ENCODE data around the gene SCAI. TPM values are rescaled to one million over a fixed set of nuclear protein-coding genes. Genes with fewer than 3 reads are reported as not detected.
"Not testable (repeated sequence)": the region's sequence is repeated elsewhere in the genome, so short reads cannot be mapped to it uniquely, and the experiment has no call there.

The SCAI gene
- total RNA-seq, 2 donors from 2014 or later: 7.2 to 10.5 TPM

GRCh38 chr9:125024917-125025316 is 118.4 kb downstream of the SCAI start:
- Mint-ChIP-seq H3K4me3 (no peak overlapping the region), H3K27me3 (no peaks in the 10 kb centered on the region), H3K4me1 (peaks cover 4% of the 10 kb centered on the region), H3K36me3 (ENCODE audit: low read depth) (peaks cover 7% of the 10 kb centered on the region), H3K27ac (no peak overlapping the region)
- no peak for DNase-seq
- ATAC-seq: no peak
- H3K9me3 ChIP-seq (ENCODE audit: control insufficient read depth, low read length, poor library complexity, severe bottlenecking): no peaks in the 10 kb centered on the region

GRCh38 chr9:125021069-125021468 is 122.3 kb downstream of the SCAI start:
- DNase-seq (no peak), ATAC-seq (no peak)
- no peak overlapping the region for H3K4me3 Mint-ChIP-seq
- H3K4me1 Mint-ChIP-seq: peaks cover 2% of the 10 kb centered on the region
- H3K27me3 Mint-ChIP-seq: no peaks in the 10 kb centered on the region
- no peaks in the 10 kb centered on the region for H3K9me3 ChIP-seq (ENCODE audit: control insufficient read depth, low read length, poor library complexity, severe bottlenecking)
- peaks cover 5% of the 10 kb centered on the region for H3K36me3 Mint-ChIP-seq (ENCODE audit: low read depth)
- H3K27ac Mint-ChIP-seq: no peak overlapping the region

- not testable (repeated sequence) for ATAC-seq; H3K27me3 Mint-ChIP-seq; H3K4me1 Mint-ChIP-seq; H3K36me3 Mint-ChIP-seq (ENCODE audit: low read depth); DNase-seq; H3K27ac Mint-ChIP-seq; H3K9me3 ChIP-seq (ENCODE audit: control insufficient read depth, low read length, poor library complexity, severe bottlenecking); H3K4me3 Mint-ChIP-seq
Measured at GRCh38 chr9:125015655-125016054, 127.7 kb downstream of the SCAI start.

GRCh38 chr9:125012013-125012412 is 131.3 kb downstream of the SCAI start:
- not testable (repeated sequence) for H3K36me3 Mint-ChIP-seq (ENCODE audit: low read depth); H3K27ac Mint-ChIP-seq

GRCh38 chr9:125008599-125008998 is 134.7 kb downstream of the SCAI start:
- no peaks in the 10 kb centered on the region for H3K27me3 Mint-ChIP-seq
- DNase-seq: no peak
- ATAC-seq: no peak
- no peaks in the 10 kb centered on the region for H3K9me3 ChIP-seq (ENCODE audit: control insufficient read depth, low read length, poor library complexity, severe bottlenecking)
- H3K27ac Mint-ChIP-seq: peak overlapping the region; percentile 47
- no peaks in the 10 kb centered on the region for H3K36me3 Mint-ChIP-seq (ENCODE audit: low read depth)
- no peaks in the 10 kb centered on the region for H3K4me1 Mint-ChIP-seq
- H3K4me3 Mint-ChIP-seq: no peak overlapping the region

More at GRCh38 chr9:125012013-125012412, 131.3 kb downstream of the SCAI start:
- H3K4me3 Mint-ChIP-seq; ATAC-seq; H3K4me1 Mint-ChIP-seq; H3K27me3 Mint-ChIP-seq; DNase-seq; H3K9me3 ChIP-seq (ENCODE audit: control insufficient read depth, low read length, poor library complexity, severe bottlenecking): not testable (repeated sequence)

- no peak for DNase-seq
- no peak overlapping the region for H3K4me3 Mint-ChIP-seq
- no peaks in the 10 kb centered on the region for H3K9me3 ChIP-seq (ENCODE audit: control insufficient read depth, low read length, poor library complexity, severe bottlenecking)
- ATAC-seq: no peak
- H3K36me3 Mint-ChIP-seq (ENCODE audit: low read depth): no peaks in the 10 kb centered on the region
- H3K27ac Mint-ChIP-seq: no peak overlapping the region
- H3K27me3 Mint-ChIP-seq: no peaks in the 10 kb centered on the region
- H3K4me1 Mint-ChIP-seq: no peaks in the 10 kb centered on the region
Measured at GRCh38 chr9:125003332-125003731, 140.0 kb downstream of the SCAI start.

GRCh38 chr9:124983698-124984097 is 159.6 kb downstream of the SCAI start:
- Mint-ChIP-seq H3K4me1 (peaks cover 13% of the 10 kb centered on the region), H3K27me3 (no peaks in the 10 kb centered on the region), H3K27ac (no peak overlapping the region), H3K36me3 (ENCODE audit: low read depth) (peaks cover 19% of the 10 kb centered on the region), H3K4me3 (no peak overlapping the region)
- DNase-seq (no peak), ATAC-seq (no peak)
- H3K9me3 ChIP-seq (ENCODE audit: control insufficient read depth, low read length, poor library complexity, severe bottlenecking): no peaks in the 10 kb centered on the region

GRCh38 chr9:124980431-124980830 is 162.9 kb downstream of the SCAI start:
- H3K27ac Mint-ChIP-seq: no peak overlapping the region
- peaks cover 16% of the 10 kb centered on the region for H3K36me3 Mint-ChIP-seq (ENCODE audit: low read depth)
- no peaks in the 10 kb centered on the region for H3K27me3 Mint-ChIP-seq

GRCh38 chr9:124975131-124975530 is 168.2 kb downstream of the SCAI start:
- H3K27ac Mint-ChIP-seq: no peak overlapping the region
- H3K27me3 Mint-ChIP-seq: no peaks in the 10 kb centered on the region
- no peaks in the 10 kb centered on the region for H3K9me3 ChIP-seq (ENCODE audit: control insufficient read depth, low read length, poor library complexity, severe bottlenecking)
- no peak overlapping the region for H3K4me3 Mint-ChIP-seq
- peaks cover 6% of the 10 kb centered on the region for H3K36me3 Mint-ChIP-seq (ENCODE audit: low read depth)
- ATAC-seq (no peak), DNase-seq (no peak)
- peaks cover 2% of the 10 kb centered on the region for H3K4me1 Mint-ChIP-seq

More at GRCh38 chr9:124980431-124980830, 162.9 kb downstream of the SCAI start:
- no peaks in the 10 kb centered on the region for H3K9me3 ChIP-seq (ENCODE audit: control insufficient read depth, low read length, poor library complexity, severe bottlenecking)
- peaks cover 6% of the 10 kb centered on the region for H3K4me1 Mint-ChIP-seq
- H3K4me3 Mint-ChIP-seq: no peak overlapping the region
- DNase-seq (no peak), ATAC-seq (no peak)

- Mint-ChIP-seq H3K27me3 (no peaks in the 10 kb centered on the region), H3K4me1 (peaks cover 2% of the 10 kb centered on the region), H3K4me3 (no peak overlapping the region), H3K36me3 (ENCODE audit: low read depth) (peaks cover 7% of the 10 kb centered on the region), H3K27ac (peak overlapping the region; percentile 63)
- ATAC-seq (no peak), DNase-seq (no peak)
- no peaks in the 10 kb centered on the region for H3K9me3 ChIP-seq (ENCODE audit: control insufficient read depth, low read length, poor library complexity, severe bottlenecking)
Measured at GRCh38 chr9:124973807-124974206, 169.5 kb downstream of the SCAI start.

GRCh38 chr9:124972241-124972770 is 171.0 kb downstream of the SCAI start:
- Mint-ChIP-seq H3K27ac (no peak overlapping the region), H3K4me1 (no peaks in the 10 kb centered on the region), H3K36me3 (ENCODE audit: low read depth) (peaks cover 5% of the 10 kb centered on the region), H3K4me3 (no peak overlapping the region), H3K27me3 (no peaks in the 10 kb centered on the region)
- DNase-seq (no peak), ATAC-seq (no peak)
- no peaks in the 10 kb centered on the region for H3K9me3 ChIP-seq (ENCODE audit: control insufficient read depth, low read length, poor library complexity, severe bottlenecking)

- H3K9me3 ChIP-seq (ENCODE audit: control insufficient read depth, low read length, poor library complexity, severe bottlenecking): no peaks in the 10 kb centered on the region
- H3K4me3 Mint-ChIP-seq: no peak overlapping the region
- no peaks in the 10 kb centered on the region for H3K27me3 Mint-ChIP-seq
- DNase-seq (no peak), ATAC-seq (no peak)
- H3K36me3 Mint-ChIP-seq (ENCODE audit: low read depth): peaks cover 4% of the 10 kb centered on the region
- H3K4me1 Mint-ChIP-seq: peaks cover 11% of the 10 kb centered on the region
- H3K27ac Mint-ChIP-seq: no peak overlapping the region
Measured at GRCh38 chr9:124969401-124969800, 173.9 kb downstream of the SCAI start.

- no peak for DNase-seq
- no peaks in the 10 kb centered on the region for H3K27me3 Mint-ChIP-seq
- H3K9me3 ChIP-seq (ENCODE audit: control insufficient read depth, low read length, poor library complexity, severe bottlenecking): no peaks in the 10 kb centered on the region
- peaks cover 4% of the 10 kb centered on the region for H3K36me3 Mint-ChIP-seq (ENCODE audit: low read depth)
- H3K27ac Mint-ChIP-seq: no peak overlapping the region
- no peak overlapping the region for H3K4me3 Mint-ChIP-seq
- no peak for ATAC-seq
- H3K4me1 Mint-ChIP-seq: peaks cover 19% of the 10 kb centered on the region
Measured at GRCh38 chr9:124968238-124968637, 175.1 kb downstream of the SCAI start.

GRCh38 chr9:124965775-124966568 is 177.4 kb downstream of the SCAI start:
- not testable (repeated sequence) for H3K27me3 Mint-ChIP-seq; H3K36me3 Mint-ChIP-seq (ENCODE audit: low read depth); DNase-seq; H3K9me3 ChIP-seq (ENCODE audit: control insufficient read depth, low read length, poor library complexity, severe bottlenecking)
- peak overlapping the region; percentile 90 for H3K27ac Mint-ChIP-seq
- peaks cover 19% of the 10 kb centered on the region for H3K4me1 Mint-ChIP-seq
- peak; percentile 92 for ATAC-seq
- peak overlapping the region; percentile 55 for H3K4me3 Mint-ChIP-seq
